Stimulated activated effector memory CD8-positive, alpha-beta T cell treated with anti-CD3 and anti-CD28 coated beads, Interleukin-12 subunit alpha, Interleukin-12 subunit beta, amount 100 ng/mL, for 72 hours (primary cell): ENCODE results near the gene NDUFAF8.

Experiments
- ATAC-seq: fragments of 150-1000 bp; cut with Tn5 transposase; 2 replicates; pipeline ENCODE4 v1.10.0; 2021
- DNase-seq, 2 donors: peaks; one replicate each; pipeline ENCODE4 v3.0.0; 2021 to 2022; ENCODE audit warnings: low spot score in 2 of 2
- H3K27ac Mint-ChIP-seq: one replicate; pipeline ENCODE4 v1.8.0; 2022; ENCODE audit warnings: mild to moderate bottlenecking, mixed read lengths
- H3K36me3 Mint-ChIP-seq: one replicate; pipeline ENCODE4 v1.8.0; 2022; ENCODE audit warnings: mild to moderate bottlenecking, mixed read lengths
- H3K4me1 Mint-ChIP-seq: one replicate; pipeline ENCODE4 v1.8.0; 2022; ENCODE audit warnings: mixed read lengths
- H3K4me3 Mint-ChIP-seq: one replicate; pipeline ENCODE4 v1.8.0; 2022; ENCODE audit warnings: mild to moderate bottlenecking, mixed read lengths
- H3K9me3 Mint-ChIP-seq: one replicate; pipeline ENCODE4 v1.8.0; 2022; ENCODE audit warnings: mixed read lengths

NDUFAF8 gene

DNA sequence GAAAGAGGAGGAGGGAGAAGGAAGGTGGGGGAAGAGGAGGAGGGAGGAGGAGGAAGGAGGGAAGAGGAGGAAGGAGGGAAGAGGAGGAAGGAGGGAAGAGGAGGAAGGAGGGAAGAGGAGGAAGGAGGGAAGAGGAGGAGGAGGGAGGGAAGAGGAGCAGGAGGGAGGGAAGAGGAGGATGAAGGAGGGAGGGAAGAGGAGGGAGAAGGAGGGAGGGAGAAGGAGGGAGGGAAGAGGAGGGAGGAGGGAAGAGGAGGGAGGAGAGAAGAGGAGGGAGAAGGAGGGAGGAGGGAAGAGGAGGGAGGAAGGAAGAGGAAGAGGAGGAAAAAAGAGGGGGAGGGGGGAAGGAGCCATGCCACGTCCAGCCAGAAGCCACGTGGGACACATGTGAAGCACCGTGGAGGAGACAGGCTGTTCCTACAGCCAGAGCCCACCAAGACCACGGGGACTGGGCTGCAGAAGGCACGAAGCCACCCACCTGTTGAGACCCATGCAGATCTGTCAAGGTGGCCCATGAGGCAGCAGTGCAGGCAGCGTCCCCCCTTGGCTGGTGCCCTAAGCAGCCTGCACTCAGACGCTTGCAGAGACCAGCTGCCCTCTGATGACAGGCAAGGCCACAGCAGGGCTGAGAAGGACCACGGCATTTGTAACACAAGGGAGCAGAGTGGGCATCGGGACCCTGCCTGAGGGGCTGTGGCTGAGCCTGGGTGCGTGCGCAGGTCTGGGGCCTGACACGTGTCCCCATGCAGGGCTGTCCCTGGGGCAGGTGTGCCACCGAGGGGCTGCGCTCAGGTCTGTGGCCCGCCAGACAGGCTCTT, 10.3 kb downstream of the NDUFAF8 start:
- Mint-ChIP-seq H3K27ac (peak overlapping the region; percentile 29), H3K4me3 (no peak overlapping the region), H3K36me3 (peaks cover 78% of the 10 kb centered on the region)

DNA sequence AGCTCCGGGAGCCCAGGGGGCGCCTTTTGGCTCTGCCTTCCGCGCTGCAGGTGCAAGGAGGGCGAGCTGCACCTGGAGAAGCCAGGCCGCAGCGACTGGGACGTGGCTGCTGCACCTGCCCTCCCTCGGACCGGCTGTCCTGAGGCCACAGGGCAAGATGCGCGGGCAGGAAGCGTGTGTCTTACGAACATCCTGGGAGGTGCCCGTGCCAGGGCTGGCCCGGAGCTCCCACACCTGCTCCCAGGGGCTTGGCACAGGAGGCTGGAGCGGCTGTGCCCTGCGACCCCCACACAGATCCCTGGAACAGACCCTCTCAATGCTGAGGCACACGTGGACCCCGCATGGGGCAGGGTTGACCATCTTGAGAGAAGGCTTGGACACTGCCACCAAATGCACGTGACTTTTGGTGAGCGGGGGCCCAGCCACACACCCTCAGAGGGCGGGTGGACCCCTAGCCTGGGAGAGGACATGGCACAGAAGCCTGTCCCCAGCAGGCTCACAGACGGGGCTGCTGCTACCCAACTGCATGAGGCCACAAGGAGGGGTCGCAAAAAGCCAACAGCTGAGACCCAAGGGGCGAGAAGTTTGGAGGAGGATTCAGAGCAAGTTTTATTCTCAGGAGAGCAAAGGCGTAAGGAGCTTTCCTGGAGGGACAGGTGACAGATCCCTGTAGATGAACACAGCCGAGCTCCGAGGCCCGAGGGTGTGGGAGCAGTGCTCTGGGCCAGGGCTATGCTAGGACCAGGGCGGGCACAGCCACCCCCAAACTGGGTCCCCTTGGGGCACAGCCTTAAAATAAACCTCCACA, 11.4 kb downstream of the NDUFAF8 start:
- no peak overlapping the region for H3K27ac Mint-ChIP-seq
- H3K4me3 Mint-ChIP-seq: no peak overlapping the region
- DNase-seq (no peak), ATAC-seq (no peak)
- H3K9me3 Mint-ChIP-seq: no peaks in the 10 kb centered on the region
- H3K4me1 Mint-ChIP-seq: peaks cover 26% of the 10 kb centered on the region
- H3K36me3 Mint-ChIP-seq: peaks cover 69% of the 10 kb centered on the region

More for the DNA sequence above, 10.3 kb downstream of the NDUFAF8 start:
- DNase-seq (no peak), ATAC-seq (no peak)
- H3K9me3 Mint-ChIP-seq: no peaks in the 10 kb centered on the region
- H3K4me1 Mint-ChIP-seq: peaks cover 36% of the 10 kb centered on the region

DNA sequence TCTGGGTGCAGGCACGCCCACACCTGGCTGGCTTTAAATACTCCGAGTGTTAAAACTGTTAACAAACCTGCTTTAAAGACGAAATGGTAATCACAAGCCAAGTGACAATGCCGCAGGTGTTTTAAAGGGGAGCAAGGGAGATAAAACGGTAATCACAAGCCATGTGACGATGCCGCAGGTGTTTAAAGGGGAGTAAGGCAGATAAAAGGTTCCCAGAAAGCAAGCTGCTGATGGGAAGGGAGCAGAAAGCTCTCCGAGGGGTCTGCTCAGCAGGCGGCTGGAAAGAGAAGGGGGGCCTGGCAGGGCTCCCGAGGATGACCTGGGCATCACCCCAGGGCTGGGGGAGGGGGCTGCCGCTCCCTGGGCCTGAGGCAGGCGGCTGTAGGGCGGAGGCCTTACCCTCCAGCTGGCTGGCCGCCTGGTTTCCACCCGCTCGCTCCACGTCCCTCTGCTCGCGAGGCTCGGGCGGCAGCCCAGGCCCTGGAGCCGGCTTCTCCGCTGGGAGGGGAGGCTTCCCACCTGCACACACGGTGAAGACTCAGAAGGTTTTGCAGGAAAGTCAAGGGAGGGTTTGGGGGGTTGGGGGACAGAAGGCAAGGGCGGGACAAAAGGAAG, 12.1 kb downstream of the NDUFAF8 start:
- no peak overlapping the region for H3K4me3 Mint-ChIP-seq

DNA sequence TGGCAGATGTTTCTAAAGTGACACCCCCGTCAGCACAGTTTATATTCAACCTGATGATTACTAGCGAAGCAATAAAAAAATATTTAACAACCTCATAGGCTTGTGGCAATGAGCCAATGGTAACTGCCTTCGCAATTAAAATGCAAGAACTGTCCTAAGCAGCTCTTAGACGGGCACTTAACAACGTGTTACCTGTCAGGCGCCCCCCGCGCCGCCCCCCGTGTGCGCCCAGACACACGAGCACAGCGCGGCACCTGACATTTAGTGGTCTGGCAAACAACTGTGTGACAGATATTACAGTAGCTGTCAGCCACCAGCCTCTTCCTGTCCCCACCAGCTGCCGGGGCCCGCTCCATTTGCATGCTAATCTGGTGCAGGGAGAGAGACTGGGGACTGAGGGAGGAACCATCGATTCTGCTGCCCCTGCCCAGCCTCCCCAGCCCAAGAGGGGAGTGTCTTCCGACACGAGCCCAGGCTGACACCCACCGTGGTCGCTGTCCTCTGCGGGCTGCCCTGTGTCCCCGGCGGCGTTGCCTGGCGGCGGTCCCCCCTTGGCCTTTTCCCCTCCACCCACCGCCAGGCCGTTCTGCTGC, 12.7 kb downstream of the NDUFAF8 start:
- DNase-seq (no peak), ATAC-seq (no peak)
- Mint-ChIP-seq H3K36me3 (peaks cover 63% of the 10 kb centered on the region), H3K4me3 (no peak overlapping the region), H3K27ac (no peak overlapping the region), H3K4me1 (peaks cover 25% of the 10 kb centered on the region), H3K9me3 (no peaks in the 10 kb centered on the region)

More for the DNA sequence above, 12.1 kb downstream of the NDUFAF8 start:
- ATAC-seq: no peak
- no peak for DNase-seq
- H3K9me3 Mint-ChIP-seq: no peaks in the 10 kb centered on the region
- H3K36me3 Mint-ChIP-seq: peaks cover 64% of the 10 kb centered on the region
- peaks cover 26% of the 10 kb centered on the region for H3K4me1 Mint-ChIP-seq
- H3K27ac Mint-ChIP-seq: no peak overlapping the region

DNA sequence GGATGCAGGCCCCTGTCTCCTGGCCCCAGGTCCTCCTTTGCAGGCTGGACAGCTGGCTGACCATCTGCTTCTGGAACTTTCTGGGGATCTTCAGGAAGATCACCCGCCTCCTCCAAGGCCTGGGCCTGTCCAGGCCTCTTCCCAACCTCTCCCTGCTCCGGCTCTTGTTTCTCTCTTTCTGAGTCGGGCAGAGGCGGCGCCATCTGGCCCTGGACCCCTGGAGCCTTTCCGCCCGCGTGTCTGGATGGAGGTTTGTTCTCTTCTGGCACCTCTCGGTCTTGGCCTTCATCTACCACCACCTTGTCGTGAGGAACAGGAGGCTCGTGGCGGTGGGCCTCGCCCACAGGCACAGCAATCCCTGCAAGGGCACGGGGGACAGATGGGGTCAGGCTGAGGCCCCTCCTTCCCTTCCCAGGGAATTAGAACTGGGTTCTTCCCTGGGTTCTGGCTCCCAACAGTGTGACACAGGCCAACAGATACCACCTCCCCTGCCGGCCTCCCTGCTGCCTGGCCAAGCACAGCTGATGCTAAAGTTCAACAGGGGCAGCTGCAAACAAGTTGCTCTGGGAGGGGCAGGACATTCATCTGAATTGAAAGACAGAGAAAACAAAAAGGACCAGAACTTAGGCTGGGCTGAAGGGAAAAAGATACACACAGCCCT, 13.3 kb downstream of the NDUFAF8 start:
- Mint-ChIP-seq H3K36me3 (peaks cover 62% of the 10 kb centered on the region), H3K4me1 (peaks cover 19% of the 10 kb centered on the region), H3K27ac (peak overlapping the region; percentile 70), H3K4me3 (no peak overlapping the region), H3K9me3 (no peaks in the 10 kb centered on the region)
- ATAC-seq (no peak), DNase-seq (no peak)

DNA sequence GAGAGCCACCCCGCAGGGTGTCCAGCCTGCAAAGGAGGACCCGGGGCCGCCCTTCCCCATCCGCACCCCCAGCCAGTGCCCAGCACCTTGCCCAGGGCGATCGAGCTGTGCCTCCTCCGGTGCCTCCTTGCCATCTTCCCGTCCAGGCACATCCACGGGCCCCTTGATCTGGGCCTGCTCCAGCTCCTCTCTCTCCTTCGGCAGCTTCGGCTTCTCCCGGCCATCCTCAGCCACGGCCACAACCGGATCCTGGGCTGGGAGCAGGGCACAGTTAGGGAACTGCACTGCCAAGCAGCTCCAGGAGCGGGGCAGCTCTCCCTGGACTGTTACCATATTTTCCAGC, 13.8 kb downstream of the NDUFAF8 start:
- ATAC-seq: no peak
- Mint-ChIP-seq H3K27ac (peak overlapping the region; percentile 70), H3K4me3 (no peak overlapping the region)

DNA sequence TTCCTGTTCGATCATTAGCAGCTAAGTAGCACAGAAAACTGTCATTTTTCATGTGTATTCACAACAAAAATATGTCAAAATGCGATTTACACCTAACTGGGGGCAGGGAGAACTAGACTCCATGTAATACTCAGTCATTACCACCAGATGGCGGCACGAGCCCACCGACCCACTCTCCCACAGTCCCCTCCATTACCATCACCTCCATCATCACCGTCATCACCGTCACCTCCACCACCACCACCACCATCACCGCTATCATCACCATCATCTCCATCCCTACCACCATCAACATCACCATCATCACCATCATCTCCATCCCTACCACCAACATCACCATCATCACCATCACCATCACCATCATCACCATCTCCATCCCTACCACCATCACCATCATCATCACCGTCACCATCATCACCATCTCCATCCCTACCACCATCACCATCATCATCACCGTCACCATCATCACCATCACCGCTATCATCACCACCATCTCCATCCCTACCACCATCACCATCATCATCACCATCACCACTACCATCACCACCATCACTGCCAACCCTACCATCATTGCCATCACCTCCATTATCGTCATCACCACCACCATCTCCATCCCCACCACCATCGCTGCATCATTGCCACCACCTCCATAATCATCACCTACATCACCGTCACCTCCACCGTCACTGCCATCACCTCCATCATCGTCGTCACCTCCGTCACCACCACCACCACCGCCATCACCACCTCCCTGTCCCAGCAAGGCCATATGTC, 14.4 kb downstream of the NDUFAF8 start:
- no peaks in the 10 kb centered on the region for H3K9me3 Mint-ChIP-seq
- H3K36me3 Mint-ChIP-seq: peaks cover 56% of the 10 kb centered on the region
- peaks cover 19% of the 10 kb centered on the region for H3K4me1 Mint-ChIP-seq
- DNase-seq (peak in 1 of 2 donors; percentile 44), ATAC-seq (peak; percentile 68)
- peak overlapping the region; percentile 70 for H3K27ac Mint-ChIP-seq
- no peak overlapping the region for H3K4me3 Mint-ChIP-seq

More for the DNA sequence above, 13.8 kb downstream of the NDUFAF8 start:
- Mint-ChIP-seq H3K36me3 (peaks cover 59% of the 10 kb centered on the region), H3K9me3 (no peaks in the 10 kb centered on the region), H3K4me1 (peaks cover 19% of the 10 kb centered on the region)
- DNase-seq: no peak

DNA sequence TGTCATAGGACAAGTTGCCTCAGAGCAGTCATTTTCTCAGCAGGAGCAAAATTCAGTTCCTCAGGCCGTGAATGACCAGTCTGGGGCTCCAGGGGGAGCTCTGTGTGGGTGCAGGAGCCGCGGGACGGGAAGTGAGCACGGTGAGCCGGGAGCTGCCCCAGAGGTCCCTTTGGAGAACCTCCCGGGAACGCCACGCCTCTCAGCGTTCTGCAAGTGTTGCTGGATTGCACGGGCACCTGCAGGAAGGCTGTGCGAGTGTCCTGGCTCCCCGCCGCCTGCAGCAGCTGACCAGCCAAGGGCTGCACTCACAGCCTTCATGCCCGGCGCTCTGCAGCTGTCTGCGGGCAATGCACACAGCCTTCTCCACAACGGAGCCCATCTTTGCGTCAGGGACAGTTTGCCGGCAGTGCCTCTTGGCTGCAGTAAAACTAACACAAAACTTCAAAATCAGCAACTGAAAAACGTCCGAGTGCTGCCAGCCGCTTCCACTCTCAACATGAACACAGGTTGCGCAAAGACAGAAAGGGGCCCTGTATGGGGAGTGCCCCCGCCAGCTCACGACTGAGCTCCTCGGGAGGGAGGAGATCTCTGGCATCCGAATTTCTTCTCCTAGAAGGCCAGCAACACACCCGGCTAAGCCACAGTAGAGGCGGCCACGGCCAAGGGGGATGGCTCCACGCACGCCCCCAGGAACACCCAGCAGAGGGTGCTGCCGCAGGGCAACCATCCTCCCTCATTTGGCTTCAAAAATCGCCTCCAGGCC, 16.0 kb downstream of the NDUFAF8 start:
- no peak for DNase-seq
- ATAC-seq: no peak
- Mint-ChIP-seq H3K4me1 (peaks cover 19% of the 10 kb centered on the region), H3K27ac (no peak overlapping the region), H3K9me3 (no peaks in the 10 kb centered on the region), H3K36me3 (peaks cover 54% of the 10 kb centered on the region), H3K4me3 (no peak overlapping the region)

DNA sequence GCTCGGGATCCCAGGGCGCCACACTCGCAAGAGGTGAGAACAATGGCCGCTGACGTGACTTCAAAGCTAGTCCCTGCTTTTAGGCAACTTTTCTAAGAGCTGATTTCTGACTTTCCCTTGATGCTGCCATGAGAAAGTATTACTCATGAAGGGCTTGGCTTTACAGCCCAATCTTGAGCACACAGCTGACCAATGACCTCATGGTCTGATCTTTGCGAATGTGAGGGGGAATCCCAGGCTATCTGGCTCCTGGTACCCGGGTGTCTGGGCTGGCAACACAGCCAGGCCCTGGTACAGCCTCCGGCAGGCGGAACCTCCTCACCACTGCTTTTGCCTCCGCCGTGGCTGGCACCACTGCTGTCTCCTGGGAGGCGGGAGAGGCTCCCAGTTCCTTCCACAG, 17.5 kb downstream of the NDUFAF8 start:
- Mint-ChIP-seq H3K27ac (no peak overlapping the region), H3K4me3 (no peak overlapping the region), H3K9me3 (no peaks in the 10 kb centered on the region), H3K36me3 (peaks cover 40% of the 10 kb centered on the region), H3K4me1 (peaks cover 19% of the 10 kb centered on the region)
- ATAC-seq (no peak), DNase-seq (no peak)

DNA sequence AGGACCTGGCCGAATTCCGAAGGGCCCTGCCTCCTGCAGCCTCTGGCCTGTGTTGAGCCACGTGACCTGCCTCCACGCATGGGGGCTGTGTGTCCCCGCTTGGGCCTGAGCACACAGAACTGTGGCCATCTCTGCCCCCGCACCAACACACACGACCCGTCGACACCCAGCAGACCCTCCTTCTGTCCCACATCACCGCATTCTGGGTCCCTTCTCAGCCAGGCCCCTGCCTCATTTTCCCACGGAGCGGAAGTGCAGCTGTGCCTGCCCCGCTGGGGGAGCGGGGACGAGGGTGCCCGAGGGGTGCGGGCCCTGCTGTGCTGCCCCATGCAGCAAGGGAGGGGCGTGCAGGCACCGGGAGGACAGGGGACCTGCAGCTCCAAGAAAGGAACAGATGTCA, 18.4 kb downstream of the NDUFAF8 start:
- DNase-seq (no peak), ATAC-seq (no peak)
- Mint-ChIP-seq H3K9me3 (no peaks in the 10 kb centered on the region), H3K4me3 (no peak overlapping the region), H3K4me1 (peaks cover 15% of the 10 kb centered on the region), H3K36me3 (peaks cover 31% of the 10 kb centered on the region), H3K27ac (peak overlapping the region; percentile 37)

DNA sequence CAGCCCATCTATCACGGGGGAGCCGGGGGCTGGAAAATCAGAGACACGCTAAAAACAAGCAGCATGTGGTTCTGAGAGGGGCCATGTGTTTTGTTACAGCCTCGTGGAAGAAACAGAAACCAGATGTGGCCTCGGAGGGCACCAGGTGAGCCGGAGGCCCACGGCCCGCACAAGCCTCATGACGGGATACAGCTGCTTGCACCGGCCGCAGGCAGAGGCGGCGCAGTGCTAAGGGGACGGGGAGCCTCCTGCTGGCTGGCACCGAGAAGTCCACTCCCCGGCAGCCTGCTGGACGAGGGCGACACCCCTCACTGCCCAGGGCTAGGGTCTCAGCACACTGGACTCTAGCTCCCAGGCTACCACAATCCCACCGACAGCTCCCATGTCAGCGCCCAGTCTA, 19.2 kb downstream of the NDUFAF8 start:
- H3K36me3 Mint-ChIP-seq: peaks cover 23% of the 10 kb centered on the region
- no peak overlapping the region for H3K27ac Mint-ChIP-seq
- H3K4me3 Mint-ChIP-seq: no peak overlapping the region
- DNase-seq (no peak), ATAC-seq (no peak)
- peaks cover 9% of the 10 kb centered on the region for H3K4me1 Mint-ChIP-seq
- H3K9me3 Mint-ChIP-seq: no peaks in the 10 kb centered on the region

DNA sequence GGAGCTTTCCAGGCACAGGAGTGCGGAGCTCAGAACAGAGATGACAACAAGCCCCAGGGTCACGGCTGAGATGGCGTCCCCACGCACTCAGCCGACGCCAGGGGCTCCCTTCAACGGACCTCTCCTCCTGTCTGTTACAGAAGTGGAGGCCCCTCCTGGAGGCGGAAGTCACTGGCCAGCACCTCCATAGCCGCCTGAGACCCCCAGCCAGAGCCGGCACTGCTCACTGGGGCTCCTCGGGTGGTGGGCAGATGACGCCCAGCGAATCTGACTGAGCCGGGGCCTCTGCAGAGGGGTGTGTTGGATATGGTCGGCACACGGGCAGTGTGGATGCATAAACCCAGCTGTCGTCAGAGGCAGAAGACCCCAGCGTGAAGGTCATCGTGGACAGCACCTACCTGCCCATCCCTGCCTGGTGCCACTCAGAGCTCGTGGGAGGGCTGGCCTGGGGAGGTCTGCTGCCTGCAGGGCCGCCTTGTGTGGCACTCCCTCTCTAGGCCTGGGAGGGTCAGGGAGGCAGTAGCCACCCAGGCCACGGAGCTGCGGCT, 20.0 kb downstream of the NDUFAF8 start:
- DNase-seq (no peak), ATAC-seq (no peak)
- peaks cover under 1% of the 10 kb centered on the region for H3K4me1 Mint-ChIP-seq
- no peaks in the 10 kb centered on the region for H3K9me3 Mint-ChIP-seq
- H3K4me3 Mint-ChIP-seq: no peak overlapping the region
- peaks cover 19% of the 10 kb centered on the region for H3K36me3 Mint-ChIP-seq
- no peak overlapping the region for H3K27ac Mint-ChIP-seq

DNA sequence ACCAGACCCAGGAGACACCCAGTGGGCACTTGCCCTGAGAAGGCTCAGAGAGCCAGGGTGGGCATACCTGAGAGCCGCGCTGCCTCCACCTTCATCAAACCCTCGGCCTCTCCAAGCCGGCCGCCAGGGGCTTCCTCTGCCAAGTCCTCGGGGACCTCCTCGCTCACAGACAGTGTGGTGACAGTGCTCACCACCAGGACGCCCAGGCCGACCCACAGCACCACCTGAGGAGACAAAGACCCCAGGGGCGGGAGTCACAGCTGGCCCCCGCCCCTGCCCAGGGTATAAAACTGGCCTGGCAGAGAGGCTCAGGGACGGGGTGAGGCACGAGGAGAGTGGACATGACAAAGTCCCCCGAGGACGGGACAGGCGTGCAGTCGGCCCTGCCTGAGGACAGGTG, 21.1 kb downstream of the NDUFAF8 start:
- H3K4me1 Mint-ChIP-seq: no peaks in the 10 kb centered on the region
- ATAC-seq (no peak), DNase-seq (no peak)
- no peaks in the 10 kb centered on the region for H3K9me3 Mint-ChIP-seq
- no peak overlapping the region for H3K4me3 Mint-ChIP-seq
- no peak overlapping the region for H3K27ac Mint-ChIP-seq
- peaks cover 29% of the 10 kb centered on the region for H3K36me3 Mint-ChIP-seq
